Natural killer cell (primary cell): ENCODE results near the gene MYLK4. TPM values are rescaled to one million over a fixed set of nuclear protein-coding genes. Genes with fewer than 3 reads are reported as not detected.

Experiments
- ATAC-seq, 3 donors: fragments of 150-1000 bp in 2 of 3; fragments of 200-7000 bp in 1 of 3; cut with Tn5 transposase; 1 replicate in 1 of 3; 2 replicates in 2 of 3; pipeline ENCODE4 v1.10.0; 2021; ENCODE audit warnings: mild to moderate bottlenecking in 2 of 3, moderate library complexity in 2 of 3
- DNase-seq, 2 donors: peaks; one replicate each; pipeline versions ENCODE4 v3.0.0 to v3.0.0-alpha.2; 2013 to 2021; ENCODE audit warnings: mixed read lengths in 1 of 2
- H3K27ac ChIP-seq: one replicate; pipeline ENCODE4 v1.5.1; 2013; ENCODE audit warnings: mild to moderate bottlenecking, low read length
- H3K27me3 ChIP-seq: one replicate; pipeline ENCODE4 v1.6.1; 2013; ENCODE audit warnings: low read length; ENCODE audit not compliant: control insufficient read depth, insufficient read depth
- H3K36me3 ChIP-seq: one replicate; pipeline ENCODE4 v1.6.1; 2013; ENCODE audit warnings: low read length; ENCODE audit not compliant: control insufficient read depth, insufficient read depth
- H3K4me1 ChIP-seq: one replicate; pipeline ENCODE4 v1.6.1; 2013; ENCODE audit warnings: low read length; ENCODE audit not compliant: control insufficient read depth, insufficient read depth
- H3K4me3 ChIP-seq: one replicate; pipeline ENCODE4 v1.5.1; 2013; ENCODE audit warnings: low read length
- H3K9me3 ChIP-seq: one replicate; pipeline ENCODE4 v1.6.1; 2013; ENCODE audit warnings: low read length; ENCODE audit not compliant: control insufficient read depth, insufficient read depth
- H3K27ac Mint-ChIP-seq, 2 donors: one replicate each; pipeline ENCODE4 v1.8.0; 2022; ENCODE audit warnings: mild to moderate bottlenecking in 2 of 2, mixed read lengths in 2 of 2, moderate library complexity in 1 of 2
- H3K27me3 Mint-ChIP-seq, 2 donors: one replicate each; pipeline ENCODE4 v1.8.0; 2022; ENCODE audit warnings: low read depth in 2 of 2, mixed read lengths in 2 of 2
- H3K36me3 Mint-ChIP-seq: one replicate; pipeline ENCODE4 v1.8.0; 2022; ENCODE audit warnings: mixed read lengths
- H3K4me1 Mint-ChIP-seq, 2 donors: one replicate each; pipeline ENCODE4 v1.8.0; 2022; ENCODE audit warnings: mixed read lengths in 2 of 2
- H3K4me3 Mint-ChIP-seq: one replicate; pipeline ENCODE4 v1.8.0; 2022; ENCODE audit warnings: mild to moderate bottlenecking, moderate library complexity, mixed read lengths
- H3K9me3 Mint-ChIP-seq, 2 donors: one replicate each; pipeline ENCODE4 v1.8.0; 2022; ENCODE audit warnings: mixed read lengths in 2 of 2
- WGBS: methylation state at CpG from one replicate; pipeline ENCODE4 v1.1.7; 2013; ENCODE audit warnings: missing lambda C conversion rate; ENCODE audit not compliant: insufficient coverage; 5-methylcytosine and 5-hydroxymethylcytosine counted together
- intact Hi-C: fragments of 100-400 bp; cut with micrococcal nuclease; formaldehyde crosslinking; loops from one replicate; pipeline ENCODE4 v1.14.2; 2022
- total RNA-seq, 4 donors: library from RNA; stranded (reverse); fragments of 120-200 nt in 1 of 4; gene quantifications; one replicate each; pipeline versions ENCODE4 v1.2.3 to v1.2.4, GENCODE V29; 2013 to 2022
- TF ChIP-seq, protein P1 (sequence below): fragments of 200-600 bp; IDR thresholded peaks from one replicate; pipeline ENCODE4 v1.8.0; 2022; ENCODE audit warnings: antibody characterized with exemption

Gene MYLK4
- total RNA-seq, 3 donors from 2014 or later (not counting 1 experiment from before 2014, with no cell fraction given), result 0.45 to 1.1 (median 0.88) TPM

DNA sequence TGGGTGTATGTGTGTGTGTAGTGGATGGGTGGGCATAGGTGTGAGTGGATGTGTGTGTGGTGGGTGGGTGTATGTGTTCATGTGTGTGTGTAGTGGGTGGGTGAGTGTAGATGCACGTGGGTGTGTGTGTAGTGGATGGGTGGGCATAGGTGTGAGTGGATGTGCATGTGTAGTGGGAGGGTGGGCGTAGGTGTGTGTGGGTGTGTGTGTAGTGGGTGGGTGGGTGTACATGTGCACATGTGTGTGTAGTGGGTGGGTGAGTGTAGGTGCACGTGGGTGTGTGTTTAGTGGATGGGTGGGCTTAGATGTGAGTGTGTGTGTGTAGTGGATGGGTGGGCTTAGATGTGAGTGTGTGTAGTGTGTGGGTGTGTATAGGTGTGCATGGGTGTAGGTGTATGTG lies 104.4 kb downstream of the MYLK4 start:
- H3K4me3 Mint-ChIP-seq, result no peak overlapping the region
- Histone ChIP-seq H3K4me3 (no peak overlapping the region), H3K27me3 (peaks cover 2% of the 10 kb centered on the region), H3K27ac (no peak overlapping the region), H3K9me3 (no peaks in the 10 kb centered on the region), H3K4me1 (no peaks in the 10 kb centered on the region), H3K36me3 (no peaks in the 10 kb centered on the region)
- TF ChIP-seq, protein P1, sequence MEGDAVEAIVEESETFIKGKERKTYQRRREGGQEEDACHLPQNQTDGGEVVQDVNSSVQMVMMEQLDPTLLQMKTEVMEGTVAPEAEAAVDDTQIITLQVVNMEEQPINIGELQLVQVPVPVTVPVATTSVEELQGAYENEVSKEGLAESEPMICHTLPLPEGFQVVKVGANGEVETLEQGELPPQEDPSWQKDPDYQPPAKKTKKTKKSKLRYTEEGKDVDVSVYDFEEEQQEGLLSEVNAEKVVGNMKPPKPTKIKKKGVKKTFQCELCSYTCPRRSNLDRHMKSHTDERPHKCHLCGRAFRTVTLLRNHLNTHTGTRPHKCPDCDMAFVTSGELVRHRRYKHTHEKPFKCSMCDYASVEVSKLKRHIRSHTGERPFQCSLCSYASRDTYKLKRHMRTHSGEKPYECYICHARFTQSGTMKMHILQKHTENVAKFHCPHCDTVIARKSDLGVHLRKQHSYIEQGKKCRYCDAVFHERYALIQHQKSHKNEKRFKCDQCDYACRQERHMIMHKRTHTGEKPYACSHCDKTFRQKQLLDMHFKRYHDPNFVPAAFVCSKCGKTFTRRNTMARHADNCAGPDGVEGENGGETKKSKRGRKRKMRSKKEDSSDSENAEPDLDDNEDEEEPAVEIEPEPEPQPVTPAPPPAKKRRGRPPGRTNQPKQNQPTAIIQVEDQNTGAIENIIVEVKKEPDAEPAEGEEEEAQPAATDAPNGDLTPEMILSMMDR, result no peak
- no peak for DNase-seq
- intact Hi-C loops, result no loop called here
- no peaks in the 10 kb centered on the region for H3K36me3 Mint-ChIP-seq
- peaks cover 24 to 32% of the 10 kb centered on the region in 2 donors for H3K27me3 Mint-ChIP-seq
- H3K4me1 Mint-ChIP-seq, result peaks cover 0 to under 1% of the 10 kb centered on the region in 2 donors
- H3K27ac Mint-ChIP-seq, result no peak overlapping the region
- WGBS, result 83% methylated on average over 3 of the region's 3 CpGs
- peak in 1 of 3 donors; percentile 35 for ATAC-seq
- no peaks in the 10 kb centered on the region for H3K9me3 Mint-ChIP-seq

DNA sequence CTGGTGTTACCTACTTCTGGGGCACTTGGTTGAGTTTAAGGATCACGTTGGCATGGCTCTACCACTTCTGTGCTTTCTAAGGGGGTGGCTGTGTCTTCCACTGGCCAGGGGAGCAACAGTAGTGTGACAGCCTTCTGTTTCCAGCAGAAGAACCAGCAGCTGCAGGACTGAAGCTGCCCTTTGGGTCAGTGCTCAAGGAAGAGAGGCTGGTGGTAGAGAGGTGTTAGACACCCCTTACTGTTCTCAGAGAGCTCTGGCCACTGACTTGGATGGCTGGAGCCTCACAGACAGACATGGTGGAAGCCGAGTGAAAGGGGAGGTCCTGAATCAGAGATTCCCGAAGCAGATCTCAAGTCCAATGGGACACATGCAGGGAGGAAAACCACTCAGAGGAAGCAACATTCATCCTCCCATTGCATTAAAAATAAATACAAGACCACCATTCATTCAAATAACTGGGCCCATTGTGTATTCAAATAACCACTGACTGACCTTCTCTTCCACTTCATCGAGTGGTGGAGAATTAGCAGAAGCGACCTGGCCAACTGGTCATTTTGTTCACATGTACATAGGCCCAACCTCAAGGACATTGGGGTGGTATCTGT lies 106.7 kb downstream of the MYLK4 start:
- Mint-ChIP-seq H3K27ac (no peak overlapping the region), H3K4me1 (peaks cover 0 to 7% of the 10 kb centered on the region in 2 donors), H3K27me3 (peaks cover 24 to 33% of the 10 kb centered on the region in 2 donors), H3K9me3 (no peaks in the 10 kb centered on the region), H3K4me3 (no peak overlapping the region), H3K36me3 (no peaks in the 10 kb centered on the region)
- DNase-seq (no peak), ATAC-seq (no peak)
- Histone ChIP-seq H3K9me3 (no peaks in the 10 kb centered on the region), H3K27me3 (peaks cover 2% of the 10 kb centered on the region), H3K4me1 (no peaks in the 10 kb centered on the region), H3K4me3 (no peak overlapping the region), H3K36me3 (no peaks in the 10 kb centered on the region), H3K27ac (no peak overlapping the region)
- TF ChIP-seq, protein P1, result no peak
- intact Hi-C loops, result no loop called here
- 85% methylated on average over 5 of the region's 5 CpGs for WGBS

DNA sequence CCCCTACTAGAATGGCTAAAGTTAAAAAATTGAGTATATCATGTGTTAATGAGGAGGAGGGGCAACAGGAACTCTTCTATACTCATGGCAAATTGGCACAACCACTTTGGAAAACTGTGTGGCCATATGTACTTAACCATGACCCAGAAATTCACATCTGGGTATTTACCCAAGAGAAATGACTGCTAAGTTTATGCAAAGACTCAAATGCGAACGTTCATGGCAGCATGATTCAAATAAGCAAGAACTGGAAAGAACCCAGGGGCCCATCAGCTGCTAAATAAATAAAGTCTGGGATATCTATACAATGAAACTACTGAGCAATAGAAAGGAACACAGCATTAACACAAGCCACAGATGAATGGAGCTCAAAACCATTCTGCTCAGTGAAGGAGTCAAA lies 107.6 kb downstream of the MYLK4 start:
- no peak for ATAC-seq
- H3K4me1 ChIP-seq, result no peaks in the 10 kb centered on the region
- Mint-ChIP-seq H3K4me1 (peaks cover 0 to 7% of the 10 kb centered on the region in 2 donors), H3K4me3 (no peak overlapping the region), H3K27ac (no peak overlapping the region), H3K9me3 (no peaks in the 10 kb centered on the region), H3K36me3 (no peaks in the 10 kb centered on the region), H3K27me3 (peaks cover 24 to 29% of the 10 kb centered on the region in 2 donors)
- no peaks in the 10 kb centered on the region for H3K9me3 ChIP-seq
- WGBS, result 74% methylated on average over 2 of the region's 2 CpGs
- no peak overlapping the region for H3K27ac ChIP-seq
- H3K4me3 ChIP-seq, result no peak overlapping the region
- TF ChIP-seq, protein P1, result no peak
- DNase-seq, result no peak
- H3K27me3 ChIP-seq, result no peaks in the 10 kb centered on the region
- H3K36me3 ChIP-seq, result no peaks in the 10 kb centered on the region
- intact Hi-C loops, result no loop called here
